ENCODE data around the gene CREB3. TPM values are rescaled to one million over a fixed set of nuclear protein-coding genes. Genes with fewer than 3 reads are reported as not detected.

Gene CREB3, protein sequence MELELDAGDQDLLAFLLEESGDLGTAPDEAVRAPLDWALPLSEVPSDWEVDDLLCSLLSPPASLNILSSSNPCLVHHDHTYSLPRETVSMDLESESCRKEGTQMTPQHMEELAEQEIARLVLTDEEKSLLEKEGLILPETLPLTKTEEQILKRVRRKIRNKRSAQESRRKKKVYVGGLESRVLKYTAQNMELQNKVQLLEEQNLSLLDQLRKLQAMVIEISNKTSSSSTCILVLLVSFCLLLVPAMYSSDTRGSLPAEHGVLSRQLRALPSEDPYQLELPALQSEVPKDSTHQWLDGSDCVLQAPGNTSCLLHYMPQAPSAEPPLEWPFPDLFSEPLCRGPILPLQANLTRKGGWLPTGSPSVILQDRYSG
- total RNA-seq (2022; extraction: Qiagen RNA extraction) = 55.6 to 64.0 TPM (median 57.5 TPM) in 5 replicates

DNA sequence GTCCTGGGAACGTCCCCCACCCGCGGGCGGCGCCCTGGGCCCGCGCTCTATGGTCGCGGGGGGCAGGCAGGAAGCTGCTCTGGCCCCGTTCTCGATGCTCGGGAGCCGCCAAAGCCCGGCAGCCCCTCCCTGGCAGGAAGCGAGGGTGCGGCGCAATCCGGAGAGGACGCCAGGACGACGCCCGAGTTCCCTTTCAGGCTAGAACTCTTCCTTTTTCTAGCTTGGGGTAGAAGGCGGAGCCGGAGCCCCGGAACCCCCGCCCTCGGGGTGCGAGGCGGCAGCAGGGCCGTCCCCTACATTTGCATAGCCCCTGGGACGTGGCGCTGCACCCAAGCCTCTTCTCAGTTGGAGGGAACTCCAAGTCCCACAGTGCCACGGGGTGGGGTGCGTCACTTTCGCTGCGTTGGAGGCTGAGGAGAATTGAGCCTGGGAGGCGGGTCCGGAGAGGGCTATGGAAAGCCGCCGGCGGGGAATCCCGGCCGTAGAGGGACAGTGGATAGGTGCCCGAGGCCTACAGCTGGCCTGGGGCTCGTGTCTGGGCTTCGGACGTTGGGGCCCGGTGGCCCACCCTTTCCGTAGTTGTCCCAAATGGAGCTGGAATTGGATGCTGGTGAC, at the start of gene CREB3, which contains the start of gene TLN1:
TSS of gene CREB3 (plus strand) at position 482 of the 615 bp plus-strand sequence. CDS start at position 589, 107 bp downstream.
TSS of gene TLN1 (minus strand) at position 11 of the 615 bp plus-strand sequence. CDS start 6,501 bp downstream, outside the sequence.

DNA sequence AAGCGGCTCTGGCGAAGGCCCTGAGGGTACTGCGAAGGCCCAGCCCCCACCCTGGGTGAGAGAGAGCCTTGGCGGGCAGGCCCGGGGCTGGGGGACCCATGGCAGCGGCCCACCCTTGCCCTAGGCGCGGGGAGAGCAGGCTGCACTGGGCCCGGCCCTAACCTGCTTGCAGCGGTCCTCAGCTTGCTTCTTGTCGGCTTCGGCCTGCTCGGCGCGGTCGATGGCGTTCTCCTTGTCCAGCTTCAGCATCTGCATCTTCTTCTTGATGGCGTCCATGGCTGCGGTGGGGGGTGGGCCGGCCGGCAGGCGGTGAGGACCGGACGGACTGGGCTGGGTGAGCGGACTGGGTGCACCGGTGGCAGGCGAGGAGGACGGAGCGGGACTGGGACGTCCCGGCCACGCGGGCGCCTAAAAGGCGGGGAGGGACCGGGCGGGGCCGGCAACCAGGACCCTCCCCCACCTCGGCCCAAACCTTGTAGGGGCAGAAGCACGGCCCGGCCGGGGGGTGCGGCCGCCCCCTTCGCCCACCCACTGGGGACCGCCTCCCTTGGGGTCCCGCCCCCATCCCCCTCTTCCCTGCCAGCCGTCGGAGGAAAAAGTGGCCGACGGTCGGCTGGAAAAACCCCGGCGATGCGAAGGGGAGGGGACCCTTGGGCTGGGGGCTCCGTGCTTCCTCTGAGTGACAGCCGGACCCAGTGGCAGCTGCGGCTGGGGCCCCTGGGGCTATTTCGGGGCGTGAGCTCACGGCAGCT, 42.7 kb upstream of the CREB3 start, which contains the start of gene TPM2:
TSS of gene TPM2 (minus strand) at position 384 of the 752 bp plus-strand sequence. CDS start at position 276, 108 bp downstream.

DNA sequence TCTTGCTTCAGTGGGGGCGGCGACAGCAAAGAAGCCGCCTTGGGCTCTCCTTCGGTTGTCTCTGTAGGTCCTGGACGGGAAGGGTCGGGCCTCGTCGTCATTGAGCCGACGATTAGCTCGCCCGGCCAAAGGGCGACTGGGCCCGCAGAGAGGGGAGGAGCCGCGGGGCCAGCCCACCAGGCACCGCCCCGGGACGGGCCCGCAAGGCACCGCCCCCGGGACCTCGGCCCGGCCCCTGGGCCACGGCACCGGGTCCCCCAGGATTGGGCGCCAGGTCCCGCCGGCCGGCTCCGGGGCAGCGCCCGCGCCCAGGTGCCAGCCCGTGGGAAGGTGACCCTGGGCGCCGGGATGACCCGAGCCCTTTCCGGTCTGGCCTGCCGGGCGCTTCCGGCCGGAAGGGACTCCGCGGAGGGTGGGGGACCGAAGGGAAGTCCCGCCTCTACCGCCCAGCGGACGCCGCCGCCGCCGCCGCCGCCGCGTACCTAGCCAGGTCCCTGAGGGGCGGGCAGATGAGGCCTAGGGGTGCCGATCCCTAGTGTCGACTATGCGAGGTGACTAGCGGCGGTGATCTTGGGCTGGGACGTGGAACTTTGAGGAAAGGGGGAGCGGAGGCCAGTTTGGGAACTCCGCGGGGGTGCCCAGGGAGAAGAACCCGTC, 16.5 kb downstream of the CREB3 start, which contains the start of the genes GBA2 and RGP1:
TSS of gene GBA2 (minus strand) at position 371 of the 657 bp plus-strand sequence. CDS start 524 bp downstream, outside the sequence.
TSS of gene RGP1 (plus strand) at position 430 of the 657 bp plus-strand sequence. CDS start 469 bp downstream, outside the sequence.

DNA sequence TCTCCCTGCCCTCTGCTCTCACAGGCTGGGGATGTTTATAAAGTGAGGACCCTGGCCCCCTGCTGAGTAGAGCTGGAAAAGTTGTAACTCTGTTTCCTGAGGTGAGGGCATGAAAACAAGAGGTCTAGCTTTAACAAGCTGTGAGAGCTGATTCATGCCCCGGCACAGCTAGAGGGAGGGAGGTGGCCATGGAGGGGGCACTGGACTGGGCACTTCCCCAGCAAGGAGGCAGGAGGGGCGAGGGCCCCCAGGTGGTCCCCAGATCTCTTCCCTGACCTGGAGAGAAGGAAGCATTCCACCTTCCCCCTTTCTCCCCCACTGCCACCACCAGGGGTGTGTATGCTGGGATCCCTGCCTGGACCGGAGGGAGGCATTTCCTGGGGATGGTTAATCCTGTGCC, 21.8 kb downstream of the CREB3 start, which contains the start of gene MSMP:
TSS of gene MSMP (minus strand) at position 13 of the 400 bp plus-strand sequence. CDS start 147 bp downstream, outside the sequence.

Other genes starting within 250 kb of the CREB3 start
- 29.7 to 32.8 TPM (median 31.1 TPM) in 5 replicates for gene RUSC2, start 242.6 kb upstream of the CREB3 start, total RNA-seq (2022; extraction: Qiagen RNA extraction)
- 25.3 to 29.8 TPM (median 28.8 TPM) in 5 replicates for gene TESK1, start 127.4 kb upstream of the CREB3 start, total RNA-seq (2022; extraction: Qiagen RNA extraction)
- gene CD72, start 114.3 kb upstream of the CREB3 start, total RNA-seq (2022; extraction: Qiagen RNA extraction) = 0.11 to 0.20 TPM (median 0.15 TPM) in 4 of 5 replicates, not detected in the other
- gene SIT1, start 81.7 kb upstream of the CREB3 start, total RNA-seq (2022; extraction: Qiagen RNA extraction) = not detected in 5 replicates
- gene RMRP, start 74.6 kb upstream of the CREB3 start, total RNA-seq (2022; extraction: Qiagen RNA extraction) = 8.7 to 24.4 TPM (median 17.9 TPM) in 4 of 5 replicates, not detected in the other
- 23.0 to 32.2 TPM (median 31.3 TPM) in 5 replicates for gene CCDC107, start 74.4 kb upstream of the CREB3 start, total RNA-seq (2022; extraction: Qiagen RNA extraction)
- 13.6 to 18.2 TPM (median 17.4 TPM) in 5 replicates for gene ARHGEF39, start 67.5 kb upstream of the CREB3 start, total RNA-seq (2022; extraction: Qiagen RNA extraction)
- 4.3 to 7.6 TPM (median 7.1 TPM) in 5 replicates for gene CA9, start 58.7 kb upstream of the CREB3 start, total RNA-seq (2022; extraction: Qiagen RNA extraction)
- 626 to 688 TPM (median 676 TPM) in 5 replicates for gene TPM2, start 42.7 kb upstream of the CREB3 start, total RNA-seq (2022; extraction: Qiagen RNA extraction)
- gene TLN1, start 471 bp upstream of the CREB3 start, total RNA-seq (2022; extraction: Qiagen RNA extraction) = 111 to 160 TPM (median 122 TPM) in 5 replicates
- gene GBA2, start 16.6 kb downstream of the CREB3 start, total RNA-seq (2022; extraction: Qiagen RNA extraction) = 31.2 to 37.5 TPM (median 35.7 TPM) in 5 replicates
- gene RGP1, start 16.6 kb downstream of the CREB3 start, total RNA-seq (2022; extraction: Qiagen RNA extraction) = 12.6 to 19.2 TPM (median 16.0 TPM) in 5 replicates
- 0.40 to 0.58 TPM in 2 of 5 replicates, not detected in the others for gene MSMP, start 21.6 kb downstream of the CREB3 start, total RNA-seq (2022; extraction: Qiagen RNA extraction)
- gene NPR2, start 58.9 kb downstream of the CREB3 start, total RNA-seq (2022; extraction: Qiagen RNA extraction) = 3.8 to 6.9 TPM (median 5.4 TPM) in 5 replicates
- 0.27 to 0.49 TPM (median 0.35 TPM) in 5 replicates for gene SPAG8, start 79.6 kb downstream of the CREB3 start, total RNA-seq (2022; extraction: Qiagen RNA extraction)
- gene HINT2, start 82.4 kb downstream of the CREB3 start, total RNA-seq (2022; extraction: Qiagen RNA extraction) = 55.0 to 109 TPM (median 99.7 TPM) in 5 replicates
- not detected in 5 replicates for gene FAM221B, start 96.1 kb downstream of the CREB3 start, total RNA-seq (2022; extraction: Qiagen RNA extraction)
- gene TMEM8B, start 96.6 kb downstream of the CREB3 start, total RNA-seq (2022; extraction: Qiagen RNA extraction) = 2.6 to 4.0 TPM (median 3.3 TPM) in 5 replicates
- not detected in 5 replicates for gene OR13J1, start 137.7 kb downstream of the CREB3 start, total RNA-seq (2022; extraction: Qiagen RNA extraction)
- gene HRCT1, start 173.5 kb downstream of the CREB3 start, total RNA-seq (2022; extraction: Qiagen RNA extraction) = 0.20 to 0.47 TPM (median 0.30 TPM) in 5 replicates
- gene SPAAR, start 176.8 kb downstream of the CREB3 start, total RNA-seq (2022; extraction: Qiagen RNA extraction) = 0.05 to 0.15 TPM (median 0.07 TPM) in 3 of 5 replicates, not detected in the others
- gene OR2S2, start 225.5 kb downstream of the CREB3 start, total RNA-seq (2022; extraction: Qiagen RNA extraction) = not detected in 5 replicates

Data from A549 treated with Hydrocortisone at 1 μM for 4 hours (cell line).